Keratinocyte (primary cell): Measurements from ENCODE around the gene TATDN2. TPM values are rescaled to one million over a fixed set of nuclear protein-coding genes. Genes with fewer than 3 reads are reported as not detected.

Experiments used
- DNase-seq: peaks from one replicate; pipeline ENCODE4 v3.0.0-alpha.2; 2011; ENCODE audit warnings: low read depth, missing footprints, low spot score
- FAIRE-seq: peaks from 2 replicates; lab custom pipeline; 2011; peaks lifted over from hg19 to GRCh38; lab: Jason Lieb, UNC
- H2AFZ ChIP-seq: 2 replicates; pipeline ENCODE4 v1.6.0; 2012; ENCODE audit warnings: low read length, control low read depth, inconsistent platforms; ENCODE audit not compliant: control insufficient read depth
- H3K27ac ChIP-seq: 2 replicates; pipeline ENCODE4 v1.5.1; 2011; ENCODE audit warnings: low read length; ENCODE audit not compliant: control insufficient read depth, insufficient read depth
- H3K27me3 ChIP-seq: 3 replicates; pipeline ENCODE4 v1.6.0; 2011; ENCODE audit warnings: low read length; ENCODE audit not compliant: control insufficient read depth, insufficient read depth; ENCODE audit errors: extremely low read depth
- H3K36me3 ChIP-seq, 2 experiments: 2 replicates in 1 of 2; 3 replicates in 1 of 2; pipeline ENCODE4 v1.5.1; 2011; ENCODE audit warnings: low read length in 2 of 2, mild to moderate bottlenecking in 1 of 2; ENCODE audit not compliant: control insufficient read depth in 2 of 2, insufficient read depth in 2 of 2; ENCODE audit errors: extremely low read depth in 1 of 2
- H3K4me1 ChIP-seq: 3 replicates; pipeline ENCODE4 v1.5.1; 2011; ENCODE audit warnings: low read length; ENCODE audit not compliant: control insufficient read depth, insufficient read depth; ENCODE audit errors: extremely low read depth
- H3K4me2 ChIP-seq: 3 replicates; pipeline ENCODE4 v1.6.0; 2011; ENCODE audit warnings: low read depth, low read length; ENCODE audit not compliant: control insufficient read depth, insufficient read depth; ENCODE audit errors: extremely low read depth
- H3K4me3 ChIP-seq, 3 experiments: fragments of 200-600 bp in 1 of 3; sonication (generic) in 1 of 3; 2 replicates in 2 of 3; 3 replicates in 1 of 3; pipeline ENCODE4 v1.5.1; 2011 to 2016; ENCODE audit warnings: low read length in 3 of 3, mild to moderate bottlenecking in 3 of 3, control low read depth in 2 of 3, inconsistent platforms in 1 of 3, low read depth in 1 of 3, mixed read lengths in 1 of 3, mixed run types in 1 of 3, moderate library complexity in 1 of 3; ENCODE audit not compliant: control insufficient read depth in 2 of 3, insufficient read depth in 2 of 3; ENCODE audit errors: extremely low read depth in 1 of 3
- H3K79me2 ChIP-seq: 2 replicates; pipeline ENCODE4 v1.6.0; 2012; ENCODE audit warnings: low read length; ENCODE audit not compliant: control insufficient read depth, insufficient read depth
- H3K9ac ChIP-seq: 3 replicates; pipeline ENCODE4 v1.6.0; 2011; ENCODE audit warnings: low read length; ENCODE audit not compliant: control insufficient read depth, insufficient read depth; ENCODE audit errors: extremely low read depth
- H3K9me1 ChIP-seq: 3 replicates; pipeline ENCODE4 v1.6.0; 2011; ENCODE audit warnings: low read length; ENCODE audit not compliant: control insufficient read depth, insufficient read depth; ENCODE audit errors: extremely low read depth
- H3K9me3 ChIP-seq: 2 replicates; pipeline ENCODE4 v1.5.1; 2012; ENCODE audit warnings: low read depth, low read length; ENCODE audit not compliant: control insufficient read depth
- H4K20me1 ChIP-seq: 3 replicates; pipeline ENCODE4 v1.6.0; 2011; ENCODE audit warnings: low read length; ENCODE audit not compliant: control insufficient read depth, insufficient read depth; ENCODE audit errors: extremely low read depth
- EZH2 ChIP-seq: IDR thresholded peaks from one replicate; pipeline ENCODE4 v1.6.1; 2012; ENCODE audit warnings: inconsistent platforms, mild to moderate bottlenecking, low read length, moderate library complexity
- dilution Hi-C: fragments of 300-500 bp; cut with MboI; formaldehyde crosslinking; loops from one replicate; pipeline ENCODE4 v1.7.0; 2020; ENCODE audit warnings: low sequenced_read_pairs; ENCODE audit not compliant: extremely low pct_ligation_motif_present
- polyA minus RNA-seq, 3 experiments: library from RNA; depleted of rRNA, polyadenylated mRNA; stranded (reverse); fragments of >200 nt; gene quantifications; 1 replicate in 1 of 3; 2 replicates in 1 of 3; 3 replicates in 1 of 3; pipeline ENCODE4 v1.2.3, GENCODE V29; 2011
- polyA plus RNA-seq, 5 experiments: library from polyadenylated mRNA; depleted of rRNA in 3 of 5; stranded (reverse) in 3 of 5; stranded (forward) in 1 of 5; unstranded in 1 of 5; fragments of >200 nt; gene quantifications; 1 replicate in 1 of 5; 2 replicates in 3 of 5; 3 replicates in 1 of 5; pipeline versions ENCODE4 v1.2.1 to v1.2.3, GENCODE V29; 2011 to 2012; ENCODE audit warnings: missing spikeins in 2 of 5, low read depth in 1 of 5, low replicate concordance in 1 of 5
- TF ChIP-seq, protein P1 (sequence below), 3 experiments: IDR thresholded peaks in 1 of 3; conservative IDR thresholded peaks in 1 of 3; optimal IDR thresholded peaks in 1 of 3; 2 replicates in 2 of 3; 3 replicates in 1 of 3; pipeline versions ENCODE3 to v1.5.1; 2011; ENCODE audit warnings: low read length in 3 of 3, mild to moderate bottlenecking in 3 of 3, moderate library complexity in 2 of 3, control low read depth in 1 of 3, inconsistent platforms in 1 of 3; ENCODE audit not compliant: insufficient read depth in 2 of 3; ENCODE audit errors: extremely low read depth in 1 of 3

The TATDN2 gene, protein sequence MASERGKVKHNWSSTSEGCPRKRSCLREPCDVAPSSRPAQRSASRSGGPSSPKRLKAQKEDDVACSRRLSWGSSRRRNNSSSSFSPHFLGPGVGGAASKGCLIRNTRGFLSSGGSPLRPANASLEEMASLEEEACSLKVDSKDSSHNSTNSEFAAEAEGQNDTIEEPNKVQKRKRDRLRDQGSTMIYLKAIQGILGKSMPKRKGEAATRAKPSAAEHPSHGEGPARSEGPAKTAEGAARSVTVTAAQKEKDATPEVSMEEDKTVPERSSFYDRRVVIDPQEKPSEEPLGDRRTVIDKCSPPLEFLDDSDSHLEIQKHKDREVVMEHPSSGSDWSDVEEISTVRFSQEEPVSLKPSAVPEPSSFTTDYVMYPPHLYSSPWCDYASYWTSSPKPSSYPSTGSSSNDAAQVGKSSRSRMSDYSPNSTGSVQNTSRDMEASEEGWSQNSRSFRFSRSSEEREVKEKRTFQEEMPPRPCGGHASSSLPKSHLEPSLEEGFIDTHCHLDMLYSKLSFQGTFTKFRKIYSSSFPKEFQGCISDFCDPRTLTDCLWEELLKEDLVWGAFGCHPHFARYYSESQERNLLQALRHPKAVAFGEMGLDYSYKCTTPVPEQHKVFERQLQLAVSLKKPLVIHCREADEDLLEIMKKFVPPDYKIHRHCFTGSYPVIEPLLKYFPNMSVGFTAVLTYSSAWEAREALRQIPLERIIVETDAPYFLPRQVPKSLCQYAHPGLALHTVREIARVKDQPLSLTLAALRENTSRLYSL
- polyA plus RNA-seq, result 13.4 to 20.0 TPM (median 13.8 TPM) in 3 replicates
- polyA plus RNA-seq (2011; ENCODE audit: low read depth), result 3.3 TPM
- polyA plus RNA-seq (2011; cell fraction: cytosol; rRNA removed), result 14.8 and 16.2 TPM in 2 replicates
- polyA plus RNA-seq (2011; cell fraction: nucleus; rRNA removed), result 21.0 and 21.4 TPM in 2 replicates
- 13.3 and 26.3 TPM in 2 replicates for polyA plus RNA-seq (2012; ENCODE audit: low replicate concordance)
- 28.0 to 33.6 TPM (median 29.8 TPM) in 3 replicates for polyA minus RNA-seq
- 11.7 TPM for polyA minus RNA-seq (2011; cell fraction: cytosol; rRNA and poly(A)+ RNA removed)
- 15.5 and 25.2 TPM in 2 replicates for polyA minus RNA-seq (2011; cell fraction: nucleus; rRNA and poly(A)+ RNA removed)

DNA sequence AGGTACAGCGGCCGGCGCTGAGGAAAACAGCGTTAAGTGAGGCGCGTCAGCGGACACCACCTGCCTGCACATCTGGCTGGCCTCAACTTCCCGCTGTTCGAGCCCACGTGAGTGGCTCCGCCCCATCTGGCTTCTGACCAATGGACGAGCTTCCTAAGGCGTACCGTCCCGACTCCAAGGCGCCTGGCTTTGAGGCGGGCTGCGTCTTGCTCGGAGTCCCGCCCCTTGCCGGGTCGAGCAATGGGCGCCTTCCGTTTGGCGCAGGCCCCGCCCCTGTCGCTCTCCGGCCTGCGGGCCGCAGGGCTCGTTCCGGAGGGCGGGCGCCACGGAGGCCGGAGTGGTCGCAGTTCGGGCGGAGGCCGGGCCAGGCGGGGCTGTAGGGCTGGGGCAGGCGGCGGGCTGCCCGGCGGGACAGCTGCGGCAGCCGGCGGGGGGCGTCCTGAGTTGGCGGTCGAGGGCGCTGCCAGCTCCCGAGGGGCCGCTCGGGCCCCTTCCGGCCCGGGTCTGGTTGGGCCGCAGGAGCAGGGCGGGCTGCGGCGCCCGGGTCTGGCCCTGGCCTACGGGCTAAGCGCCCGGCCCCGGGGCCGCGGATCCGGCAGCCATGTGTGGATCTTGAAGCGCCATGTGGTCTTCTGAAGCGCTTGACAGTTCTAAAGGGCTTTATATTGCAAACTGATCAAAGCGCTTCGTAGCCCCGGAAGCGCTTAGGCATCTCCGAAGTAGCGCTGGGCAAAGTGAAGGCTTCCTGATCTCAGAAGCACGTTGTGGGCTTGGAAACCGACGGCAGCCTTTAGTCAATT is at the start of gene TATDN2:
Gene TATDN2, plus strand, starts transcription at position 276 of the 800 bp plus-strand sequence. CDS start 742 bp downstream, outside the sequence.
- dilution Hi-C loops, result no loop called here
- Histone ChIP-seq H3K9ac (peak within 1 kb of the TSS; percentile 85), H4K20me1 (no peaks in the 10 kb centered on the region), H3K4me3 (peak within 1 kb of the TSS; percentile 60 to 97 (median 95)), H3K27ac (peak within 1 kb of the TSS; percentile 83), H3K4me2 (peak within 1 kb of the TSS; percentile 90), H3K36me3 (peaks cover 8 to 10% of the 10 kb centered on the region in 2 experiments), H3K4me1 (peaks cover 14% of the 10 kb centered on the region), H2AFZ (peak within 1 kb of the TSS; percentile 22), H3K27me3 (no peaks in the 10 kb centered on the region), H3K79me2 (peaks cover 33% of the 10 kb centered on the region), H3K9me3 (no peaks in the 10 kb centered on the region), H3K9me1 (no peaks in the 10 kb centered on the region)
- TF ChIP-seq, protein P1, sequence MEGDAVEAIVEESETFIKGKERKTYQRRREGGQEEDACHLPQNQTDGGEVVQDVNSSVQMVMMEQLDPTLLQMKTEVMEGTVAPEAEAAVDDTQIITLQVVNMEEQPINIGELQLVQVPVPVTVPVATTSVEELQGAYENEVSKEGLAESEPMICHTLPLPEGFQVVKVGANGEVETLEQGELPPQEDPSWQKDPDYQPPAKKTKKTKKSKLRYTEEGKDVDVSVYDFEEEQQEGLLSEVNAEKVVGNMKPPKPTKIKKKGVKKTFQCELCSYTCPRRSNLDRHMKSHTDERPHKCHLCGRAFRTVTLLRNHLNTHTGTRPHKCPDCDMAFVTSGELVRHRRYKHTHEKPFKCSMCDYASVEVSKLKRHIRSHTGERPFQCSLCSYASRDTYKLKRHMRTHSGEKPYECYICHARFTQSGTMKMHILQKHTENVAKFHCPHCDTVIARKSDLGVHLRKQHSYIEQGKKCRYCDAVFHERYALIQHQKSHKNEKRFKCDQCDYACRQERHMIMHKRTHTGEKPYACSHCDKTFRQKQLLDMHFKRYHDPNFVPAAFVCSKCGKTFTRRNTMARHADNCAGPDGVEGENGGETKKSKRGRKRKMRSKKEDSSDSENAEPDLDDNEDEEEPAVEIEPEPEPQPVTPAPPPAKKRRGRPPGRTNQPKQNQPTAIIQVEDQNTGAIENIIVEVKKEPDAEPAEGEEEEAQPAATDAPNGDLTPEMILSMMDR (optimal IDR thresholded peaks at IDR 0.05 in 1 of 3, IDR thresholded peaks at IDR 0.05 in 1 of 3, conservative IDR thresholded peaks at IDR 0.05 in 1 of 3; ENCODE audit: extremely low read depth in 1 of 3, insufficient read depth in 2 of 3, low read length in 3 of 3), result no peak
- no peak for TF ChIP-seq EZH2
- FAIRE-seq (peak; percentile 67), DNase-seq (peak; percentile 88)
